Ectodermal cell (in vitro differentiated cells): ENCODE measurements around the gene MEF2C.

Experiments used
- H3K27ac ChIP-seq: 2 replicates; pipeline ENCODE4 v1.7.0; 2013; ENCODE audit warnings: mild to moderate bottlenecking, low read depth, low read length; ENCODE audit not compliant: insufficient read depth, poor library complexity, severe bottlenecking
- H3K27me3 ChIP-seq: 2 replicates; pipeline ENCODE4 v1.7.0; 2013; ENCODE audit warnings: mild to moderate bottlenecking, low read length; ENCODE audit not compliant: insufficient read depth, control insufficient read depth, poor library complexity, severe bottlenecking
- H3K36me3 ChIP-seq: one replicate; pipeline ENCODE4 v1.7.0; 2013; ENCODE audit warnings: low read length; ENCODE audit not compliant: control insufficient read depth, insufficient read depth
- H3K4me1 ChIP-seq: one replicate; pipeline ENCODE4 v1.7.0; 2013; ENCODE audit warnings: low read length; ENCODE audit not compliant: control insufficient read depth, insufficient read depth
- H3K4me3 ChIP-seq: 2 replicates; pipeline ENCODE4 v1.7.0; 2013; ENCODE audit warnings: low read depth, low read length, control low read depth; ENCODE audit not compliant: insufficient read depth
- H3K9me3 ChIP-seq: 2 replicates; pipeline ENCODE4 v1.7.0; 2013; ENCODE audit warnings: mild to moderate bottlenecking, low read length, moderate library complexity; ENCODE audit not compliant: control insufficient read depth
- WGBS, 2 experiments: methylation state at CpG; one replicate each; pipeline ENCODE4 v1.1.7; 2013; ENCODE audit warnings: missing lambda C conversion rate in 2 of 2; 5-methylcytosine and 5-hydroxymethylcytosine counted together

Gene MEF2C

DNA sequence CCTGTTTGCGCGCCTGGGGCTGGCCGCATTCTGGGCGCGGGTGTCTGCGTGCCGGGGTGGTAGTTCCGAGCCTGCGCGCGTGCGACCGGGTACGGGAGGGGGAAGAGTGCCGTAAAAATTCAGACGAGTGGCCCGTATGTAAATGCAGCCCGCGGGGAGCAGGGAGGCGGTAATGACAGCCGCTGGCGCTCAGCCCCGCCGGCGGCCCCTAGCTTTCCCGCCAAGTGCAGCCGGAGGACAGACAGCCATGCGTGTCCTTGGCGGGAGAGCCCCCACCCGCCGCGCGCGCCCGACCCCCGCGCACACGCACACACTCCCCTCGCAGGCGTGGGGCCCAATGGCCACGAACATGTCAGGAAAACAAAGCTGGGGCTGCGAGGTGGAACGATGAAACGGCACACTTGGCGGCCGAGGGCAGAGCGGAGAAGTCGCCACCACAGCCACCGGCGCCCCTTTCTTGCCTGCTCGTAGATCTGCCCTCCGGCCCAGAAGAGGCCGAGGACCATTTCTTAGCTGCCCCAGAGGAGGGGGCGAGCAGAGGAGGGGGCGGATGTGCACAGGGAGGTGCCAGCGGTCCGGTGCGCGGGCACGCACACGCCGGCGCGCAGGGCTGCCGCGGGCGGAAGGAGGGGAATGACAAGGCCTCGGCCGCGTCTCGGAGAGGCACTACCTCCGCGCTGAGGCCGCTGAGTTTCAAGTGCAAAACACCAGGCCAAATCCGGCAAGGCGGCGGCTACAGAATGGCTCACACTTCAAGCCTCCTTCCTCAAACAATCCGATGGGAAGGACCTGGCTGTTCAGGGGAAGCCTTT, 208.4 kb downstream of the MEF2C start:
- peaks cover 22% of the 10 kb centered on the region for H3K4me1 ChIP-seq
- H3K36me3 ChIP-seq = no peaks in the 10 kb centered on the region
- 1% methylated on average over 78 of the region's 78 CpGs for WGBS, 2 experiments
- peaks cover 100% of the 10 kb centered on the region for H3K27me3 ChIP-seq
- no peaks in the 10 kb centered on the region for H3K9me3 ChIP-seq
- no peak overlapping the region for H3K27ac ChIP-seq
- H3K4me3 ChIP-seq = peak overlapping the region; percentile 18

DNA sequence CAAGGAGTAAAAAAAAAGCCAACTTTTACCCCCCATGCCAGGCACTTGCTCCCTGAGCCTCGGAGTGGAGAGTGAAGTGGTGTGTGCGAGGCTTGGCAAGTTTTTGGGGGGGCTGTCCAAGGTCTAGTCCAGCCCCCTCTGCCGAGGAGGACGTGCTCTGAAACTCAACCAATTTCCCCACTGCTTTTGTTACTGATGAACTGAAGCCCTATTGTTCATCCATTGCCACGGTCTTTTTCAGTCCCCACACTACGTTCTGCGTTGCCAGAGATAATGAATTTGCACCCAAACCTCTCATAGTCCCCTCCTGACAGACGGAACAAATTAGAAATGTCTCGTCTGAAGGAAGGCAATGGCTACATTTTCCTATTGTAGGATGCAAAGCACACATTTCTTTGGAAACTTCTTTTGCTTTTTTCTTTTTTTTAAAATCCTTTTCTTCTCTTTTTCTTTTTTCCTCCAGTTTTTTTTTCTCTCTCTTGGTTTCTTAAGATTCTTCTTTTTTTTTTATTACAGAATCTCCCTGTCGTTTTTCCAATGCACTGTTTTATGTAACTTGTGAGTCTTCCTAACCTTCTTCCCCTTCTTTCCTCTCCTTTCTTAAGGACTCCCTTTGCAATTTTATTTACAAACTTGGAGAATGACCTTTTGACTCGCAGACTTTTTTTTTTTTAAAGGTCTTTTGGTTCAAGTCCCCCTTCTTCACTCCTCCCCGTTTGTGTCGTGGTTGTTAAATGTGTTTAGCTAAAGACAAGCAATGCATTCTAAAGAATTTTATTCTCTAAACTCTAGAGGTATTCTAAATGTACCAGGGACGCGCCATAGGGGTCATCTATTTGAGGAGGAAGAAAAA, 209.5 kb downstream of the MEF2C start:
- Histone ChIP-seq H3K4me1 (peaks cover 22% of the 10 kb centered on the region), H3K4me3 (no peak overlapping the region), H3K9me3 (no peaks in the 10 kb centered on the region), H3K36me3 (no peaks in the 10 kb centered on the region), H3K27ac (no peak overlapping the region), H3K27me3 (peaks cover 100% of the 10 kb centered on the region)
- 2% methylated on average over 13 of the region's 15 CpGs for whole genome bisulfite sequencing, 2 experiments

DNA sequence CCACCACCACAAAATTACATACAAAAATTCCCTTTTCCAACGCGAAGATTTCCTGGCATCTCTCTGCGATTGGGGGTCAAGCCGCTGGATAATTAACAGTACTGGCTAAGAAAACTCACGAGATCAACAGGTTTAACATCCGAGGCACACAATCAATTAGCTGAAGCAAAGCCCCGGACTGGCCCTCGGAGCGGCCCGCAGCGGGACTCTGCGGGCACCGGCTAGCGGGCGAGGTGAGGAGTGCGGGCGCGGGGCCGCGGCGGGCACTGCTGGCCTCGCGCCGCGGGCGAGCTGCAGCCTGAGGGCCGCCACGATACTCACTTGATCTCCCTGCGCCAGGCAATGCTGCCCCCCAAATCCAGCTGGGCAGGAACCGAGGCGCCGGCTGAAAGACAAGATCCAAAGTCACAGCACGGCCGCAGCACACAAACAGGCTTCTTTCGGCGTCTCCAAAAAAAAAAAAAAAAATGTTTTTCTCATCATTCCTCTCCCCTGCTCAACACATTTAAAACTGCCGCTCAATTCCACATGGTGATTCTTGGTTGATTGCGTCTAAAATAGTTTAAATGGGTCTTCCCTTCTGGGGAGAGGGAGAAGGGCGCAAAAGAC, 210.2 kb downstream of the MEF2C start:
- no peaks in the 10 kb centered on the region for H3K9me3 ChIP-seq
- no peak overlapping the region for H3K4me3 ChIP-seq
- no peaks in the 10 kb centered on the region for H3K36me3 ChIP-seq
- WGBS, 2 experiments = 0 to 2% methylated on average over 36 to 39 of the region's 39 CpGs
- H3K27ac ChIP-seq = no peak overlapping the region
- peaks cover 22% of the 10 kb centered on the region for H3K4me1 ChIP-seq
- peaks cover 100% of the 10 kb centered on the region for H3K27me3 ChIP-seq

DNA sequence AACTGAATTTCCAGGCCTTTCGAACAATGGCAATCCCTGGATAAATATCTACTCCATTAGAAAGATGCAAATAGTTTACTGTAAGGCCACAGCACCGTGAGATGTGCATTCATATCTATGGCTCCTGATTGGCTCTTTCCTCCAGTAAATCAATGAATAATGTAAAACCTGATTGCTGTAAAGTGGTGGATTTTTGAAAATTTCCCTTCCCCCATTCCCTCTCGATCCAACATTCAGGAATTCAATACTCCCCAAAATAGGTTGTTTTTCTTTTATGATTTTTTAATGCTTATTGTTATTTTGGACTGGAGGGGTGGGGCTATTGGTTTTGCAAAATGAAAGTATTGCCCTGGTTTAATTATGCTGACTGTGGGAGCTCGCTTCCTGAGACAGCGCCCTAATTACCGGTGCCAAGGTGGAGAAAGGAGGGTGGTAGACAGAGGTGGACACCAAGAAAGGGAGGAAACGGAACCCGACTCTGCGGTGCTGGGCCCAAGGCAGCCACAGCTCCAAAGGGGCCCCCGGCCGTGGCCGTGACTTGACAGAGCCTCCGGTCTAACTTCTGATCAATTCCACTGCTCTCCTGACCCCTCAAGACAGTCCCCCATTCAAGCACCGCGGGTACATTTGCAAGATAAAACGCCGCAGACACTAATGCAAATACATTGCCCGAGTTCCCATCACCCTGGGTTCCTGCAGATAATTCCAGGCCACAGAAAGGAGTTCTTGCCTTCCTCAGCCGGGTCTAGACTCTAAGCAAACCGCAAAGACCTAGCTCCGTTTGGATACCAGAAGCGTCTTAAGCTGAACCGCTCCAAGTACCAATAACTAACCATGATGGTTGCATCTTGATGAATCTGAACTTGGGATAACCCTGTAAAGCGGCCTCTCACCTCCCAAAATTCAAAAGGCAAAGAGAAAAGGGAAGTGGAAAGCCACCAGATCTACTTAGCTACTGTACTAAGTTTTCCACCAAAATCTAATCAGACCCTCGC, 211.2 kb downstream of the MEF2C start:
- Histone ChIP-seq H3K36me3 (no peaks in the 10 kb centered on the region), H3K4me1 (peaks cover 22% of the 10 kb centered on the region), H3K4me3 (no peak overlapping the region), H3K27ac (no peak overlapping the region), H3K9me3 (no peaks in the 10 kb centered on the region), H3K27me3 (peaks cover 100% of the 10 kb centered on the region)
- WGBS, 2 experiments = 2% methylated on average over 24 of the region's 25 CpGs

DNA sequence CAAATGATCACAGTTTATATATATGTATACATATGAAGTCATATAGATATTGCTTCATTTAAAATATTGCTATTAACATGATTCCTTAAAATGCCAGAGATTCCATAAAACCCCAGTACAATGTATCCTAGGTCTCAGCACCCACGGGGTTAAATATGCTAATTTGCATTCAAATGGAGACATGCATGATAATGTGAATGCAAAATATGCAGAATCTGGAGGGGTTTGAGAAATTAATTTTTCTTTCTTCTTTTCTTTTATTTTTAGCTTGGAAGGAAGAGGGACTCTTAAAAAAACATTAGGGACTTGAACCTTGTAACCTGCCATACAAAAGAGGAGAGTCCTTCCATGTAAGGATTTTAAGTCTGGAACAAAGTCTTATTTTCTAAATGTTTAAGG, 211.9 kb downstream of the MEF2C start:
- Histone ChIP-seq H3K4me3 (no peak overlapping the region), H3K27ac (no peak overlapping the region), H3K4me1 (peaks cover 22% of the 10 kb centered on the region), H3K9me3 (no peaks in the 10 kb centered on the region), H3K36me3 (no peaks in the 10 kb centered on the region), H3K27me3 (peaks cover 100% of the 10 kb centered on the region)
- 0 to 7% methylated on average over 1 of the region's 1 CpG for WGBS, 2 experiments

DNA sequence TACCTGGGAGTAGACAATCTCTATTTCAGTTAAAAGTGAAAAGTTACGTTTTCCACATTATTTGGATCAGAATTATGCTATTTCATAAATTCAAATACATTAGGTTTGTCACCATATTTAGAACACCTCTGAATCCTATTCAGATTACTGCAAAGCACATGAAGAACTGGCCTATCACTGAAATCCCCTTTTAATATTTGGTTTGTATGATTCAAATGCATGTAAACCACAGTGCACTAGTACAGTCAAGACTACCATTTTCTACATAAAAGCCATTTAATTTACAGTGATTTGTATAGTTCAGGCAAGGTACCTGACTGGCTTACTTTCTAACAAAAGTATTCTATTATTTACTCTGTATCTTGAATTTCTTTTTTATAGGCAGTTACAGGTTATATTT, 212.5 kb downstream of the MEF2C start:
- no peak overlapping the region for H3K27ac ChIP-seq
- 94 to 100% methylated on average over 1 of the region's 1 CpG for WGBS, 2 experiments
- no peaks in the 10 kb centered on the region for H3K9me3 ChIP-seq
- H3K4me1 ChIP-seq = peaks cover 18% of the 10 kb centered on the region
- no peaks in the 10 kb centered on the region for H3K36me3 ChIP-seq
- peaks cover 100% of the 10 kb centered on the region for H3K27me3 ChIP-seq
- H3K4me3 ChIP-seq = no peak overlapping the region

DNA sequence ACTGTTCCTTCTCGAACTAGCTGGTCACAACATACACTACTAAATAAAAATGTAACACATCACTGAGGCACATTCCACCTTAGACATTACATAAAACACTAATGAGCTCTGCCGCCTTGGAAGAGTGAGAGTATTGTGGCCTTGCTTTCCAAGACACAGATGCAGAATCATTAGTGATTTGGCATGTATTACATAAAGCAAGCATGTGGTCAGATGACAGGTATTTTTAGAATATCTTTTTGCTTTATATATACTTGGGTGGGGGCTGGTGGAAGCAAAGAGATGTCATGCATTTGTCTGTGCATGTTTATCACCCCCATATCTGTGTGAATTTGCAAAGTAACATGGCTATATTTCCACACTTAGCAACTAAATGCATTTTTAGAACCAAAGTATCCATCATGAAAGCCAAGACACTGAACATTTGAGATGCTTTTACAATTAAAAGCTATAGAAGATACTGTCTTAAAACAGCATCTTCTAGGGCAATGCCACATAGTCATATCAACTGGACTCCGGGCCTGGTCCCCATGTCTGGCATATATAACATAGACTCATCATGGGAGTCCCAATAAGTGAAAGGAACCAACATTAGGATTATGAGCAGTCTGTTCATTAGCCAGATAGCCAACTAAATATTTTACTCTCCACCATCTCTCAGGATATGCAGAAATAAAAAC, 213.5 kb downstream of the MEF2C start:
- Histone ChIP-seq H3K27me3 (peaks cover 100% of the 10 kb centered on the region), H3K9me3 (no peaks in the 10 kb centered on the region), H3K27ac (no peak overlapping the region), H3K4me1 (peaks cover 14% of the 10 kb centered on the region), H3K4me3 (no peak overlapping the region), H3K36me3 (no peaks in the 10 kb centered on the region)
- 76 to 79% methylated on average over 3 of the region's 3 CpGs for WGBS, 2 experiments

DNA sequence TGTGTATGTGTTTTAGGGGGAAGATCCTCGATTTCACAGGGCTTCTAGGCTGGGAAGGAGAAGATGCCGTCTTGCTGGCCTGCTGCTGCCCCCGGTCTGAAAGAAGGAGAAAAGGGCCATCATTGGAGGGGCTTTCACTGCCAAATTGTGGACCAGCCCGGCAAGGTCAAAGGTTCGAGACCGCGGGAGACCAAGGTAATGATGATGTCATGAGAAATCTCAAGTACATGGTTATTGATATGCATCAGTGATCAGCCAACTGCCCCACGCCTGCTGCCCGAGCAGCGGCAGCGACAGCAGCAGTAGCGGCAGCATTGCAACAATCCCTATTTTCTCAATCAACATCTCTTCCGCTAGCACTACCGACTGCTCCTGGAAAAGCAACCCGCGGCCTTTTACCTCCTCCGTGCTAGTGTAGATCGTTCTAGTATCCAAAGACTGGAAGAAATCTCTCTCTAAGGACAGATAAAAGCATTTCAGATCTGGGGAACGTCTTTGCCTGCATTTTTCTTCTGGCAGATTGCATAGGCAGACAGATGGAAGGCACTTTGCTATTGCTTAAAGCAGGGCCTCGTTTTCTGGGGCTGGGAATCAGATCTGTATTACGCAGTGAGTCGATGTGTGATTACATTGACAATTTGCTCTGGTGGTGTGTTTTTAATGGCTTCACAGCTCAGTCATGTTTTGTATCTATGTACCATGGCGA, 215.3 kb downstream of the MEF2C start:
- Histone ChIP-seq H3K4me1 (peaks cover 5% of the 10 kb centered on the region), H3K27ac (no peak overlapping the region), H3K9me3 (no peaks in the 10 kb centered on the region), H3K4me3 (no peak overlapping the region), H3K36me3 (no peaks in the 10 kb centered on the region), H3K27me3 (peaks cover 100% of the 10 kb centered on the region)
- 3 to 4% methylated on average over 23 of the region's 23 CpGs for WGBS, 2 experiments
